Uterus (tissue), 4 donors: ENCODE data around the gene IRF7. TPM values are rescaled to one million over a fixed set of nuclear protein-coding genes. Genes with fewer than 3 reads are reported as not detected.

Source experiments
- DNase-seq, 2 donors: peaks; one replicate each; pipeline ENCODE4 v3.0.0-alpha.2; 2019 to 2020
- H3K27ac ChIP-seq, 2 donors: fragments of 200-600 bp; sonication (generic); 1 replicate in 1 of 2; 2 replicates in 1 of 2; pipeline ENCODE4 v1.5.1; 2016 to 2018
- H3K27me3 ChIP-seq, 2 donors: fragments of 200-600 bp; sonication (generic); one replicate each; pipeline ENCODE4 v1.5.1; 2018 to 2019; ENCODE audit warnings: control low read depth in 1 of 2
- H3K36me3 ChIP-seq, 2 donors: fragments of 200-600 bp; sonication (generic); one replicate each; pipeline ENCODE4 v1.5.1; 2019; ENCODE audit warnings: control low read depth in 1 of 2
- H3K4me1 ChIP-seq, 2 donors: fragments of 200-600 bp; sonication (generic); one replicate each; pipeline ENCODE4 v1.5.1; 2018 to 2019; ENCODE audit warnings: control low read depth in 1 of 2
- H3K4me3 ChIP-seq, 2 donors: fragments of 200-600 bp; sonication (generic); 1 replicate in 1 of 2; 2 replicates in 1 of 2; pipeline ENCODE4 v1.5.1; 2018 to 2019; ENCODE audit warnings: mild to moderate bottlenecking in 1 of 2
- H3K9me3 ChIP-seq, 2 donors: fragments of 200-600 bp; sonication (generic); one replicate each; pipeline ENCODE4 v1.5.1; 2019; ENCODE audit warnings: control low read depth in 1 of 2
- POLR2A ChIP-seq, 2 donors: fragments of 450-650 bp; IDR thresholded peaks; one replicate each; pipeline ENCODE4 v1.6.1; 2016; ENCODE audit warnings: antibody characterized with exemption in 2 of 2, mild to moderate bottlenecking in 1 of 2, moderate library complexity in 1 of 2
- intact Hi-C: fragments of 100-400 bp; cut with DNase I; formaldehyde crosslinking; loops from one replicate; pipeline ENCODE4 v1.15.1; 2023; ENCODE audit warnings: low total_unique reads
- total RNA-seq, 4 donors: library from RNA; depleted of rRNA in 3 of 4; stranded (reverse); fragments of >200 nt in 3 of 4; gene quantifications; one replicate each; pipeline versions ENCODE4 v1.1.0 to v1.2.4, GENCODE V29; 2014 to 2023
- TF ChIP-seq, protein P1 (sequence below), 4 experiments: fragments of 200-600 bp in 2 of 4; fragments of 450-650 bp in 2 of 4; sonication (generic) in 2 of 4; IDR thresholded peaks; one replicate each; pipeline ENCODE4 v1.5.1; 2016 to 2019; ENCODE audit warnings: antibody characterized with exemption in 4 of 4, mild to moderate bottlenecking in 2 of 4, moderate library complexity in 1 of 4
- donor health status: DM: yes; HTN: yes; CAD: no.

IRF7 gene
- total RNA-seq, 4 donors from 2014 or later: 9.1 to 33.6 (median 13.1) TPM

DNA sequence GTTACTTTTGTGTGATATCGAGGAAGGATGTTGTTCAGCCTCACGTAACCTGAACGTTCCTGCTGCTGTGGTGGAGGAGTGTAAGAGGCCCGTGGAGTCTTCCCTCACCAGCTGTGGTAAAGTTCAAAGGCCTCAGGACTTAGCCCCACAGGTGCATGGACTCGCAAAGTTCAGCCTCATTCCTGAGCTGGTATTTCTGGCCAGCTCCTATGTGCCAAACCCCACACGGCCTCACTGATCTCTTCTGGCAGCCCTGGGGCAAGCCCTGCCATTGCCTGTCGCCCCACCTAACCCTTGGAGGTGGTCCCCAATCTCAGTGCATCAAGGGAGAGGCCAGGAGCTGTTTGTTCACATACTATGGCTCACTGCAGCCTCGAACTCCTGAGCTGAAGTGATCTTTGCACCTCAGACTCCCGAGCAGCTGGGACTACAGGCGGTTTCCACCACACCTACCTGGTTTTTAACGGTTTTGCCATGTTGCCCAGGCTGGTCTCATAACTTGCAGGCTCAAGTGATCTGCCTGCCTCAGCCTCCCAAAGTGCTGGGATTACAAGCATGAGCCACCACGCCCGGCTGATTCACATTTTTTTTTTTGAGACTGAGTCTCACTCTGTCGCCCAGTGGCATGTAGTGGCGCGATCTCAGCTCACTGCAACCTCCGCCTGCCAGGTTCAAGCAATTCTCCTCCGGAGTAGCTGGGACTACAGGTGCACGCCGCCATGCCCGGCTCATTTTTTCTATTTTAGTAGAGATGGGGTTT, 37.3 kb downstream of the IRF7 start:
- intact Hi-C loops: no loop called here

DNA sequence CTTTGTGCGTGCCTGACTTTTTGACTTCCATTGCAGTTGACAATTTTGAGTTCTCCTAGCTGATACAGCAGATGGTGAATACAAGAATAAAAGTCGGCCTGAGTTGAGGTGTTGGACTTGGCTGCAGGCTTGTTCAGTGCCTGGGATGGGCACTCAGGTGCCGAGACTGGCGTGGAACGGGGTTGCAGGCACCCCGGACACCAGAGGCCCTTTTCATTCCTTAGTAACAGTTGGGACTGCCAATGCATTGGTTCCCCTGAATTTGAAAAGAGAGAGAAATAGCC, 38.2 kb downstream of the IRF7 start:
- no peaks in the 10 kb centered on the region for H3K27me3 ChIP-seq
- no peak overlapping the region for H3K27ac ChIP-seq
- no peak for DNase-seq
- peaks cover 13 to 27% of the 10 kb centered on the region in 2 donors for H3K4me1 ChIP-seq
- TF ChIP-seq, protein P1, sequence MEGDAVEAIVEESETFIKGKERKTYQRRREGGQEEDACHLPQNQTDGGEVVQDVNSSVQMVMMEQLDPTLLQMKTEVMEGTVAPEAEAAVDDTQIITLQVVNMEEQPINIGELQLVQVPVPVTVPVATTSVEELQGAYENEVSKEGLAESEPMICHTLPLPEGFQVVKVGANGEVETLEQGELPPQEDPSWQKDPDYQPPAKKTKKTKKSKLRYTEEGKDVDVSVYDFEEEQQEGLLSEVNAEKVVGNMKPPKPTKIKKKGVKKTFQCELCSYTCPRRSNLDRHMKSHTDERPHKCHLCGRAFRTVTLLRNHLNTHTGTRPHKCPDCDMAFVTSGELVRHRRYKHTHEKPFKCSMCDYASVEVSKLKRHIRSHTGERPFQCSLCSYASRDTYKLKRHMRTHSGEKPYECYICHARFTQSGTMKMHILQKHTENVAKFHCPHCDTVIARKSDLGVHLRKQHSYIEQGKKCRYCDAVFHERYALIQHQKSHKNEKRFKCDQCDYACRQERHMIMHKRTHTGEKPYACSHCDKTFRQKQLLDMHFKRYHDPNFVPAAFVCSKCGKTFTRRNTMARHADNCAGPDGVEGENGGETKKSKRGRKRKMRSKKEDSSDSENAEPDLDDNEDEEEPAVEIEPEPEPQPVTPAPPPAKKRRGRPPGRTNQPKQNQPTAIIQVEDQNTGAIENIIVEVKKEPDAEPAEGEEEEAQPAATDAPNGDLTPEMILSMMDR (IDR thresholded peaks at IDR 0.05): no peak
- TF ChIP-seq POLR2A (IDR thresholded peaks at IDR 0.05): no peak
- intact Hi-C loops: no loop called here
- H3K36me3 ChIP-seq: no peaks in the 10 kb centered on the region
- H3K9me3 ChIP-seq: no peaks in the 10 kb centered on the region
- peak overlapping the region; percentile 52 to 96 for H3K4me3 ChIP-seq

More for the DNA sequence above, 37.3 kb downstream of the IRF7 start:
- no peaks in the 10 kb centered on the region for H3K36me3 ChIP-seq
- H3K4me3 ChIP-seq: no peak overlapping the region
- no peak overlapping the region for H3K27ac ChIP-seq
- no peak for DNase-seq
- H3K27me3 ChIP-seq: no peaks in the 10 kb centered on the region
- TF ChIP-seq, protein P1 (IDR thresholded peaks at IDR 0.05): no peak
- TF ChIP-seq POLR2A (IDR thresholded peaks at IDR 0.05): no peak
- no peaks in the 10 kb centered on the region for H3K9me3 ChIP-seq
- peaks cover 9 to 22% of the 10 kb centered on the region in 2 donors for H3K4me1 ChIP-seq

DNA sequence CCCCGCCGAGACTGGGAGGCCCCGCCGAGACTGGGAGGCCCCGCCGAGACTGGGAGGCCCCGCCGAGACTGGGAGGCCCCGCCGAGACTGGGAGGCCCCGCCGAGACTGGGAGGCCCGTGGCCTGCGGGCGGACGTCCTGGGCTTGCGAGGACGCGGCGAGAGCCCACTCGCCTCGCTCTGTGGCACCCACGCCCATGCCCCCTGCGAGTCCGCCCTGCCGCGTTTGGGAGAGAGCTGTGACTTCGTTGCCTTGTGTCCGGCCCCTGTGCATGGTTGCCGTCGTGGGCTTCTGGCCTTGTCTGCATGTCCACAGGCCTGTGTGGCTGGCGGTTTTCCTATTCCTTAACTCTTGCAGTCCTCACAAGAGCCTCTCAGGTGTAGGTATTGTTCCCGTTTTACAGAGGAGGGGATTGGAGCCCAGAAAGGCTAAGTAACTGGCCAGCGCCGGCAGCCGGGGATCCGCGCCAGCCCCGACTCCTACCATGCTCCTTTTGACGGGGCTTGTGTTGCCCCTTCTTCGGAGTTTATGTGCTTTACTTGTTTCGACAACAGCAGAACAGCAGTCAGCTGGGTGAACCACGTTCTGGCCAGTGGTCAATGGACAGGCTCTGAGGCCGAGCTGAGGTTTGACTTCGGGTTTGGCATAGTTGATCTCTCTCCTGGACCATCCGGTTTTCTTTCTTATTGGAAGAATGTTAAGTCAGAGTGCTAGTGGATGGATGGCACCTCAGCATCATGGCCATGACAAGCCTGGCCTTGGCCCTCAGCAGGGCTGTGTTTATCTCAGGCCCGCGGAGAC, 38.7 kb downstream of the IRF7 start:
- no peak for DNase-seq
- no peaks in the 10 kb centered on the region for H3K36me3 ChIP-seq
- H3K4me3 ChIP-seq: peak overlapping the region; percentile 52 to 96
- no peaks in the 10 kb centered on the region for H3K9me3 ChIP-seq
- H3K4me1 ChIP-seq: peaks cover 13 to 27% of the 10 kb centered on the region in 2 donors
- TF ChIP-seq, protein P1 (IDR thresholded peaks at IDR 0.05): no peak
- no peak for TF ChIP-seq POLR2A (IDR thresholded peaks at IDR 0.05)
- H3K27ac ChIP-seq: peak overlapping the region in 1 of 2 donors; percentile 63
- intact Hi-C loops: no loop called here
- H3K27me3 ChIP-seq: no peaks in the 10 kb centered on the region

DNA sequence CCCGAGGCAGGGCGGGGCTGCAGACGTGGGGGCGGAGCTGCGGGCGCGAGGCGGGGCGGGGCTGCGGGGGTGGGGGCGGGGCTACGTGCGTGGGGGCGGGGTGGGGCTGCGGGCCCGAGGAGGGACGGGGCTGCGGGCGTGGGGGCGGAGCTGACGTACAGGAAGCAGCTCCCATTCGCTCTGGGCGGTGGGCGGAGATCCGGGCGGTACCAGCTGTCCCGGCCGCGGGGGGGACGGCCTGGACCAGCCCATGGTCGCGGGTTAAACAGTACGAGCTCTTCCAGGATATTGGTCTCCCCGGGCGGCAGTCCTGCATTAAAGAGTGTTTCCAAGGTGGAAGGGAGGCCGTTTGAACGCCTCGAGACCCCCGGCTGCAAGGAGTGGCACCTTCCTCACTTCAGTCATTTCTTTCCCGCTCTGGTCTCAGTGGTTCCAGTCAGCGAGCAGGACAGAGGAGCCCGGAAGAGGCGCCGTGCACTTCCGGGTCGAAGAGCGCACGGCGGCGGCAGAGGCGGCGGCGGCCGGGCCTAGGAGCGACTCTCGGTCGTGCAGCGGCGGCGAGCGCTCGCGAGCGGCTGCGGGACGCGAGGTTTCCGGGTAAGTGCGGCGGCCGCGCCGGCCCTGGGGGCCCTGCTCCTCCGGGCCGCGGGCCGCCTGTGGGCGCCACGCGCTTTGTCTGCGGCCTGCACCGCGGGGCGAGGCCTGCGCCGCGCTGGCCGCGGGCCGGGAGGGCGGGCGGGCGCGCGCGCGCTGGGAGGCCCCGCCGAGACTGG, 39.6 kb downstream of the IRF7 start, which contains the start of gene PHRF1:
PHRF1 (plus strand) TSS at position 475 of the 773 bp plus-strand sequence. CDS start 5,043 bp downstream, outside the sequence.
- Histone ChIP-seq H3K36me3 (no peaks in the 10 kb centered on the region), H3K9me3 (no peaks in the 10 kb centered on the region), H3K4me3 (peak within 1 kb of the TSS; percentile 58 to 96), H3K27ac (peak within 1 kb of the TSS; percentile 88 to 90), H3K4me1 (peaks cover 13 to 27% of the 10 kb centered on the region in 2 donors), H3K27me3 (no peaks in the 10 kb centered on the region)
- TF ChIP-seq, protein P1 (IDR thresholded peaks at IDR 0.05): peak in 2 of 4 experiments; percentile 29 to 30
- peak in 1 of 2 donors; percentile 68 for TF ChIP-seq POLR2A (IDR thresholded peaks at IDR 0.05)
- DNase-seq: peak; percentile 92 to 97
- intact Hi-C loops: no loop called here
